SK-N-SH (cell line): ENCODE data around the gene CES3.

Experiments used
- CHD2 ChIP-seq: fragments of 150-350 bp; IDR thresholded peaks from 2 replicates; pipeline ENCODE4 v1.6.1; 2018; ENCODE audit warnings: low read length; ENCODE audit not compliant: partially characterized antibody
- FOXJ3 ChIP-seq: sonication (generic); formaldehyde crosslinking; IDR thresholded peaks from 2 replicates; pipeline ENCODE4 v1.5.1; 2020; ENCODE audit warnings: mild to moderate bottlenecking, missing genetic modification reagents
- RAD21 ChIP-seq: IDR thresholded peaks from 2 replicates; pipeline ENCODE4 v1.6.1; 2012; ENCODE audit warnings: mild to moderate bottlenecking, low read length
- TF ChIP-seq, protein P1 (sequence below): fragments of 200-600 bp; sonication (generic); IDR thresholded peaks from 2 replicates; pipeline ENCODE4 v1.6.1; 2017; ENCODE audit warnings: antibody characterized with exemption, mild to moderate bottlenecking, moderate library complexity

GRCh38 chr16:66924527-66925321, 36.3 kb upstream of the CES3 start:
- TF ChIP-seq, protein P1, sequence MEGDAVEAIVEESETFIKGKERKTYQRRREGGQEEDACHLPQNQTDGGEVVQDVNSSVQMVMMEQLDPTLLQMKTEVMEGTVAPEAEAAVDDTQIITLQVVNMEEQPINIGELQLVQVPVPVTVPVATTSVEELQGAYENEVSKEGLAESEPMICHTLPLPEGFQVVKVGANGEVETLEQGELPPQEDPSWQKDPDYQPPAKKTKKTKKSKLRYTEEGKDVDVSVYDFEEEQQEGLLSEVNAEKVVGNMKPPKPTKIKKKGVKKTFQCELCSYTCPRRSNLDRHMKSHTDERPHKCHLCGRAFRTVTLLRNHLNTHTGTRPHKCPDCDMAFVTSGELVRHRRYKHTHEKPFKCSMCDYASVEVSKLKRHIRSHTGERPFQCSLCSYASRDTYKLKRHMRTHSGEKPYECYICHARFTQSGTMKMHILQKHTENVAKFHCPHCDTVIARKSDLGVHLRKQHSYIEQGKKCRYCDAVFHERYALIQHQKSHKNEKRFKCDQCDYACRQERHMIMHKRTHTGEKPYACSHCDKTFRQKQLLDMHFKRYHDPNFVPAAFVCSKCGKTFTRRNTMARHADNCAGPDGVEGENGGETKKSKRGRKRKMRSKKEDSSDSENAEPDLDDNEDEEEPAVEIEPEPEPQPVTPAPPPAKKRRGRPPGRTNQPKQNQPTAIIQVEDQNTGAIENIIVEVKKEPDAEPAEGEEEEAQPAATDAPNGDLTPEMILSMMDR, result peak; percentile 50
- TF ChIP-seq RAD21 (0 out of 2 replicates have a peak, but pooled peaks have one; percentile 18), CHD2 (no peak), FOXJ3 (no peak)
